Activated CD8-positive, alpha-beta T cell treated with anti-CD3 and anti-CD28 coated beads for 36 hours (primary cell): ENCODE data around the gene PDC. TPM values are rescaled to one million over a fixed set of nuclear protein-coding genes. Genes with fewer than 3 reads are reported as not detected.

Experiments
- ATAC-seq: fragments of 200-7000 bp; cut with Tn5 transposase; one replicate; pipeline ENCODE4 v1.10.0; 2021; ENCODE audit warnings: mild to moderate bottlenecking, moderate library complexity
- CTCF ChIA-PET: fragments of 350-600 bp; sonication (Branson Sonifier 250); formaldehyde crosslinking; loops from one replicate; lab custom pipeline; 2021; ENCODE audit warnings: antibody characterized with exemption; lab: Charles Lee
- POLR2A ChIA-PET: fragments of 350-600 bp; sonication (Branson Sonifier 250); formaldehyde crosslinking; loops from one replicate; lab custom pipeline; 2021; ENCODE audit warnings: antibody characterized with exemption; lab: Charles Lee
- DNase-seq: peaks from one replicate; pipeline ENCODE4 v3.0.0-alpha.2; 2020
- H3K27ac Mint-ChIP-seq: one replicate; pipeline ENCODE4 v1.8.0; 2021; ENCODE audit warnings: mild to moderate bottlenecking, mixed read lengths
- H3K27me3 Mint-ChIP-seq: one replicate; pipeline ENCODE4 v1.8.0; 2021; ENCODE audit warnings: mixed read lengths
- H3K36me3 Mint-ChIP-seq: one replicate; pipeline ENCODE4 v1.8.0; 2021; ENCODE audit warnings: low read depth, mixed read lengths
- H3K4me1 Mint-ChIP-seq: one replicate; pipeline ENCODE4 v1.8.0; 2021; ENCODE audit warnings: low read depth, mixed read lengths
- H3K4me3 Mint-ChIP-seq: one replicate; pipeline ENCODE4 v1.8.0; 2021; ENCODE audit warnings: mild to moderate bottlenecking, moderate library complexity, mixed read lengths
- H3K9me3 Mint-ChIP-seq: one replicate; pipeline ENCODE4 v1.8.0; 2021; ENCODE audit warnings: mixed read lengths
- intact Hi-C: fragments of 100-400 bp; cut with micrococcal nuclease; formaldehyde crosslinking; loops from one replicate; pipeline ENCODE4 v1.10.0; 2022
- total RNA-seq, 2 experiments: library from RNA; stranded (reverse); gene quantifications; one replicate each; pipeline ENCODE4 v1.2.3, GENCODE V29; 2021
- TF ChIP-seq, protein P1 (sequence below): fragments of 200-600 bp; IDR thresholded peaks from one replicate; pipeline ENCODE4 v1.8.0; 2022; ENCODE audit warnings: antibody characterized with exemption, mild to moderate bottlenecking

Gene PDC
- total RNA-seq, 2 experiments from 2014 or later: not detected

DNA sequence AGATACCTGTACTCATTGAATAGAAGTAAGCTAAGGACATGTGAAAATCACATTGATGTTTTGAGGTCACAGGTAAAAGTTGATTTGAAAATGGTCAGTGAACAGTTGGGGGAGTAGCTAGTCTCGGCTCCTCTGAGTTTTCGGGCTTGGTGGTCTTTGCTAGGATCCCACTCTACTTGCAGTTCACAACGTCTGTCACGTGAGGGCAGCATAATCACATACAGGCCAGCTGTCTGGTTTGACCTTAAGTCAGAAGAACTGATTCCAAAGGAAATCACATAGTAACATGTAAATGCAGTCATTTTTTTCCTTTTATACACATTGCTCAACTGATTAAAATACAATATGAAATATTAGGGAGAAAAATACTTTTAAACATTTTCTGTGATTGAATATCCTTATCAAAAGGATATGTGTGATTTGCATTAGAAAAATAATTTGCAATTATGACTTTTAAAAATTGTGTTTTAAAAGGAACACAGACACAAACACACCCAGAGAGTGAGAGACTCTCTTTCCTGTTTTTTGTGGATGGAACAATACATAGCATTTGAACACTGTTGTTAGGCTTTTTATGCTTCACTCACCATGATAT, 21.8 kb upstream of the PDC start:
- ChIA-PET CTCF (interaction anchor here (0.6 to 1.2 kb wide), 15 partner anchors 10 to 504 kb away, joined by 3 to 9 read pairs (median 4); partner anchors contain the start of gene PTGS2), POLR2A (no interaction called here)
- no peaks in the 10 kb centered on the region for H3K9me3 Mint-ChIP-seq
- no peaks in the 10 kb centered on the region for H3K36me3 Mint-ChIP-seq
- intact Hi-C loops: loop anchor here (5.0 to 10.0 kb wide), 3 partner anchors 122 to 505 kb away; partner anchors contain the start of gene PTGS2
- H3K27me3 Mint-ChIP-seq: no peaks in the 10 kb centered on the region
- H3K27ac Mint-ChIP-seq: no peak overlapping the region
- H3K4me3 Mint-ChIP-seq: no peak overlapping the region
- ATAC-seq (peak; percentile 75), DNase-seq (peak; percentile 78)
- TF ChIP-seq, protein P1, sequence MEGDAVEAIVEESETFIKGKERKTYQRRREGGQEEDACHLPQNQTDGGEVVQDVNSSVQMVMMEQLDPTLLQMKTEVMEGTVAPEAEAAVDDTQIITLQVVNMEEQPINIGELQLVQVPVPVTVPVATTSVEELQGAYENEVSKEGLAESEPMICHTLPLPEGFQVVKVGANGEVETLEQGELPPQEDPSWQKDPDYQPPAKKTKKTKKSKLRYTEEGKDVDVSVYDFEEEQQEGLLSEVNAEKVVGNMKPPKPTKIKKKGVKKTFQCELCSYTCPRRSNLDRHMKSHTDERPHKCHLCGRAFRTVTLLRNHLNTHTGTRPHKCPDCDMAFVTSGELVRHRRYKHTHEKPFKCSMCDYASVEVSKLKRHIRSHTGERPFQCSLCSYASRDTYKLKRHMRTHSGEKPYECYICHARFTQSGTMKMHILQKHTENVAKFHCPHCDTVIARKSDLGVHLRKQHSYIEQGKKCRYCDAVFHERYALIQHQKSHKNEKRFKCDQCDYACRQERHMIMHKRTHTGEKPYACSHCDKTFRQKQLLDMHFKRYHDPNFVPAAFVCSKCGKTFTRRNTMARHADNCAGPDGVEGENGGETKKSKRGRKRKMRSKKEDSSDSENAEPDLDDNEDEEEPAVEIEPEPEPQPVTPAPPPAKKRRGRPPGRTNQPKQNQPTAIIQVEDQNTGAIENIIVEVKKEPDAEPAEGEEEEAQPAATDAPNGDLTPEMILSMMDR: peak; percentile 97
- no peaks in the 10 kb centered on the region for H3K4me1 Mint-ChIP-seq

DNA sequence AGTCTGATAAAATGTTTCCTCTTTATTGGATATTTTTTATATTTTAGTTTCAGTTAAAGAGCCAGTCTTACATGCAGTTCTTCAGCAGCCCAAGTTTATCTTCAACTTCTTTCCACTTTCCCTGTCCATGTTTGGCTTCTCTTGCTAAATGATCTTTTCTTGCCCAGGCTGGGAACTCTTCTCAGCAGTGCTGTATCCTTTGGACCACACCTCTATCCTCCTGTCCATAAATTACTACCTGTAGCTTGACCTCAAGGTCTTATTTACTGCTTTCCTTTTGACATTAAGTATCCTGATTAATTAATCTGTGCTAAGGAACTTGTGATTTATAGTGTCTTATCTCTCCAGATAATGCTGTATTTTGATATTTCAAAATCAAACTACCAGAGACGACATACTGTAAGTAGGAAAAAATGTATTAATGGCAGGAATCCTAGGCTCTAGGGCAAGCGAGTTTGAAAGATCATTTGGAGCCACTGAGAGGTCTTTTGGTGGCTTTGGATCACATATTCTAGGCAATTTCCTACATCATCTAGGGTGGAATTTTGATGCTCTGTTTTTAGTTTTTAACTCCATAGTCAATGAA, 20.5 kb upstream of the PDC start:
- Mint-ChIP-seq H3K27me3 (no peaks in the 10 kb centered on the region), H3K4me3 (no peak overlapping the region), H3K27ac (no peak overlapping the region), H3K9me3 (no peaks in the 10 kb centered on the region), H3K36me3 (no peaks in the 10 kb centered on the region), H3K4me1 (no peaks in the 10 kb centered on the region)
- POLR2A ChIA-PET: no interaction called here
- intact Hi-C loops: loop anchor here (5.0 to 10.0 kb wide), 3 partner anchors 123 to 506 kb away; partner anchors contain the start of gene PTGS2
- ATAC-seq: no peak
- TF ChIP-seq, protein P1: no peak
- no peak for DNase-seq
- CTCF ChIA-PET: no interaction called here

DNA sequence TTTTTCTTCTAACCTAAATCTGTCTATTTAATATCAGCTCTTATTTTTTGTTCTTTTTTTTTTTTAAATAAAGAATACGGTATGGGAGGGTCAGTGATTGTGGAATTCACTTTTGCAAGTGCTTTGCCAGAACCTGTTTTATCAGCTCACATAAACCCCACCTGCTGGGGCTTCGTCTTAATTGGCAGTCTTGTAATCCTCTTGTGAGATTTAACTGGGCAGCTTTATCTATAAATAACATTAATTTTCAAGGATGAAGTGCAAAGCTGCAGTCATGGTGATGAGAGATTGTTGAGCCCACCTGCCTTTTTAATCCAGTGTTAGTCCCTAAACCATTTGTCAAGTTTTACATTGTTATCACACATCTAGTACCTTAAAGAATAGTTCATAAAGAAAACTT, 18.2 kb upstream of the PDC start:
- ATAC-seq (no peak), DNase-seq (no peak)
- H3K36me3 Mint-ChIP-seq: no peaks in the 10 kb centered on the region
- no peaks in the 10 kb centered on the region for H3K4me1 Mint-ChIP-seq
- no peak overlapping the region for H3K27ac Mint-ChIP-seq
- no peak overlapping the region for H3K4me3 Mint-ChIP-seq
- H3K9me3 Mint-ChIP-seq: no peaks in the 10 kb centered on the region
- TF ChIP-seq, protein P1: no peak
- H3K27me3 Mint-ChIP-seq: no peaks in the 10 kb centered on the region
- POLR2A ChIA-PET: no interaction called here
- CTCF ChIA-PET: interaction anchor here (1.6 kb wide), 1 partner anchor 507 kb away, joined by 6 read pairs; no protein-coding TSS in a partner anchor
- intact Hi-C loops: no loop called here

DNA sequence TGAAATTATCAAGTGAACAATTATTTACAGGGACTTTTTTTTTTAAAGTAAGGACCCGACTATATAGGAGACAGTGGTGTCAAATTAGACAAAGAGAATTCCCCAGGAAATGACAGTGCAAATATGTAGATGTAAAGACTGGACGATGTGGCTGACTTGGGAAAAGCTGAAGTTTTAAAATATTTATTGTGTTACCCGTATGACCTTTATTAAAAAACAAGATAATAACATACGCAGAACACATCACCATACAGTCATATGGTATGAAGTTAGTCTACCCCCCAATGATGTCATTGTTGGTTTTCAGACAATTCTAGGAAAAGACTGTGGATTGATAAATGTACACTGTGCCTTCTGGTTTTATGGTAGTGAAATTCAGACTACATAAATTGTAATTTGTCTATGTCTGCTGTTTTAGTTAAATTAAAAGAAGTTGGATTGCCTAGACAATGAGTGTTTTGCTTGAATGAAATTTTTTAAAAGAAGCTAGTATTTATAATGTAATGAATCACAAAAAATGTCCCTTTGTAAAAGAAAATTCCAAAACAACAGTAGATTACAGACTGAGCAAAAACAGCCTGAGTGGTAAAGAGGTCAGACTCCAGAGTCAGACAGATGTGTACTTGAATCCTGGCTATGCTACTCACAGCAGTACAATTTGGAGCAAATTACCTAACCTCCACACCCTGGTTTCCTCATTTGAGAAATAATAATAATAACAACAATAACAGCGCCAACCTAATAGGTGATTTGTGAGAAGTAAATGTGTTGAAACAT, 15.5 kb upstream of the PDC start:
- intact Hi-C loops: no loop called here
- ATAC-seq: no peak
- POLR2A ChIA-PET: no interaction called here
- no peaks in the 10 kb centered on the region for H3K4me1 Mint-ChIP-seq
- H3K9me3 Mint-ChIP-seq: no peaks in the 10 kb centered on the region
- no peak overlapping the region for H3K27ac Mint-ChIP-seq
- TF ChIP-seq, protein P1: no peak
- DNase-seq: no peak
- CTCF ChIA-PET: interaction anchor here (0.7 kb wide), 1 partner anchor 38 kb away, joined by 3 read pairs; no protein-coding TSS in a partner anchor
- no peak overlapping the region for H3K4me3 Mint-ChIP-seq
- H3K27me3 Mint-ChIP-seq: no peaks in the 10 kb centered on the region
- H3K36me3 Mint-ChIP-seq: no peaks in the 10 kb centered on the region
